GM19468 (cell line): ENCODE results near the gene SCG5.

ENCODE experiments used
- ATAC-seq: cut with Tn5 transposase; IDR thresholded peaks from one replicate; pipeline ENCODE4 v1.9.1; 2021; ENCODE audit warnings: mild to moderate bottlenecking, moderate library complexity, moderate number of reproducible peaks; ENCODE audit not compliant: unreplicated experiment; ENCODE audit errors: extremely low read depth

SCG5 gene

GRCh38 chr15:32718227-32718820 lies 76.8 kb downstream of the SCG5 start:
- no peak for ATAC-seq

GRCh38 chr15:32718821-32719716 lies 77.6 kb downstream of the SCG5 start:
- ATAC-seq, result no peak

GRCh38 chr15:32721596-32721995 lies 80.1 kb downstream of the SCG5 start:
- no peak for ATAC-seq

- ATAC-seq, result no peak
These were observed 80.6 kb downstream of the SCG5 start for GRCh38 chr15:32722136-32722535.

- ATAC-seq, result peak; percentile 79
These were observed 81.8 kb downstream of the SCG5 start for GRCh38 chr15:32723171-32723948.

GRCh38 chr15:32729700-32730395 lies 88.3 kb downstream of the SCG5 start:
- no peak for ATAC-seq

- no peak for ATAC-seq
These were observed 89.5 kb downstream of the SCG5 start for GRCh38 chr15:32730677-32731654.

- ATAC-seq, result no peak
These were observed 91.2 kb downstream of the SCG5 start for GRCh38 chr15:32732574-32733157.

- ATAC-seq, result no peak
These were observed 91.8 kb downstream of the SCG5 start for GRCh38 chr15:32733281-32733680.

- no peak for ATAC-seq
These were observed 94.6 kb downstream of the SCG5 start for GRCh38 chr15:32735989-32736700.

GRCh38 chr15:32736701-32737061 lies 95.2 kb downstream of the SCG5 start:
- ATAC-seq, result no peak

- ATAC-seq, result no peak
These were observed 95.8 kb downstream of the SCG5 start for GRCh38 chr15:32737304-32737703.

GRCh38 chr15:32738666-32739065 lies 97.2 kb downstream of the SCG5 start:
- ATAC-seq, result no peak

GRCh38 chr15:32739522-32740063 lies 98.1 kb downstream of the SCG5 start:
- no peak for ATAC-seq

GRCh38 chr15:32743411-32744140 lies 102.1 kb downstream of the SCG5 start:
- ATAC-seq, result no peak

- ATAC-seq, result no peak
These were observed 104.8 kb downstream of the SCG5 start for GRCh38 chr15:32746116-32746857.
